ENCODE data around the gene GDA.
"Not testable (repeated sequence)": the region's sequence is repeated elsewhere in the genome, so short reads cannot be mapped to it uniquely, and the experiment has no call there.

The GDA gene

GRCh38 chr9:72280913-72281500 is 131.8 kb downstream of the GDA start:
- no peak for FAIRE-seq

GRCh38 chr9:72289401-72289800 is 140.2 kb downstream of the GDA start:
- FAIRE-seq, result no peak

- no peak for FAIRE-seq
These were observed 141.1 kb downstream of the GDA start for GRCh38 chr9:72290311-72290710.

- FAIRE-seq, result not testable (repeated sequence)
These were observed 142.3 kb downstream of the GDA start for GRCh38 chr9:72291576-72291975.

GRCh38 chr9:72292256-72292682 is 143.0 kb downstream of the GDA start:
- FAIRE-seq, result peak; percentile 88

GRCh38 chr9:72292874-72293607 is 143.8 kb downstream of the GDA start:
- no peak for FAIRE-seq

- FAIRE-seq, result no peak
These were observed 145.7 kb downstream of the GDA start for GRCh38 chr9:72294936-72295335.

- FAIRE-seq, result no peak
These were observed 148.3 kb downstream of the GDA start for GRCh38 chr9:72297516-72297915.

- no peak for FAIRE-seq
These were observed 149.9 kb downstream of the GDA start for GRCh38 chr9:72299017-72299603.

GRCh38 chr9:72300873-72301272 is 151.6 kb downstream of the GDA start:
- FAIRE-seq, result no peak
